Keratinocyte (primary cell): Measurements from ENCODE around the gene OGDH.

ENCODE experiments used
- CTCF ChIP-seq, 3 experiments: IDR thresholded peaks in 1 of 3; conservative IDR thresholded peaks in 1 of 3; optimal IDR thresholded peaks in 1 of 3; 2 replicates in 2 of 3; 3 replicates in 1 of 3; pipeline versions ENCODE3 to v1.5.1; 2011; ENCODE audit warnings: low read length in 3 of 3, mild to moderate bottlenecking in 3 of 3, moderate library complexity in 2 of 3, control low read depth in 1 of 3, inconsistent platforms in 1 of 3; ENCODE audit not compliant: insufficient read depth in 2 of 3; ENCODE audit errors: extremely low read depth in 1 of 3
- EZH2 ChIP-seq: IDR thresholded peaks from one replicate; pipeline ENCODE4 v1.6.1; 2012; ENCODE audit warnings: inconsistent platforms, mild to moderate bottlenecking, low read length, moderate library complexity

GRCh38 chr7:44738051-44738723, 131.8 kb downstream of the OGDH start:
- TF ChIP-seq CTCF (optimal IDR thresholded peaks at IDR 0.05 in 1 of 3, IDR thresholded peaks at IDR 0.05 in 1 of 3, conservative IDR thresholded peaks at IDR 0.05 in 1 of 3; ENCODE audit: extremely low read depth in 1 of 3, insufficient read depth in 2 of 3, low read length in 3 of 3) (no peak), EZH2 (no peak)
